Right forelimb (tissue), 1 donor: Measurements from ENCODE around the gene HSD17B8.

Source experiments
- DNase-seq: peaks from one replicate; pipeline ENCODE4 v3.0.0-alpha.2; 2018

Gene HSD17B8

GRCh38 chr6:33192671-33193602 is 11.5 kb upstream of the HSD17B8 start:
- DNase-seq = peak; percentile 77

- DNase-seq = no peak
Measured at GRCh38 chr6:33193619-33194018, 10.8 kb upstream of the HSD17B8 start.

GRCh38 chr6:33194431-33194979 is 9.9 kb upstream of the HSD17B8 start:
- no peak for DNase-seq

- no peak for DNase-seq
Measured at GRCh38 chr6:33195304-33196165, 8.9 kb upstream of the HSD17B8 start.

- no peak for DNase-seq
Measured at GRCh38 chr6:33197431-33198048, 6.9 kb upstream of the HSD17B8 start.

- no peak for DNase-seq
Measured at GRCh38 chr6:33198159-33198852, 6.1 kb upstream of the HSD17B8 start.

GRCh38 chr6:33198853-33199436 is 5.5 kb upstream of the HSD17B8 start:
- DNase-seq = no peak

- no peak for DNase-seq
Measured at GRCh38 chr6:33199687-33200218, 4.7 kb upstream of the HSD17B8 start.

- peak; percentile 99 for DNase-seq
Measured at GRCh38 chr6:33200219-33201146, 4.0 kb upstream of the HSD17B8 start, which contains the start of the genes RXRB and SLC39A7. RXRB (minus strand) TSS chr6:33200665; CDS start chr6:33200476, 189 bp downstream. SLC39A7 (plus strand) TSS chr6:33200867; CDS start chr6:33201246, 379 bp downstream.

GRCh38 chr6:33201147-33201545 is 3.3 kb upstream of the HSD17B8 start:
- DNase-seq = no peak

- DNase-seq = peak; percentile 25
Measured at GRCh38 chr6:33201935-33202334, 2.5 kb upstream of the HSD17B8 start.

- DNase-seq = peak; percentile 38
Measured at GRCh38 chr6:33202799-33203198, 1.7 kb upstream of the HSD17B8 start.

GRCh38 chr6:33203443-33204164 is 851 bp upstream of the HSD17B8 start:
- peak; percentile 31 for DNase-seq

GRCh38 chr6:33204165-33204414 is 365 bp upstream of the HSD17B8 start:
- no peak for DNase-seq

GRCh38 chr6:33205191-33206026 is 954 bp downstream of the HSD17B8 start:
- peak; percentile 44 for DNase-seq

GRCh38 chr6:33206027-33206863 is 1.8 kb downstream of the HSD17B8 start:
- peak; percentile 43 for DNase-seq

- peak; percentile 43 for DNase-seq
Measured at GRCh38 chr6:33206864-33207551, 2.6 kb downstream of the HSD17B8 start.
